Mucosa of rectum (tissue), 2 donors: Measurements from ENCODE around the gene ALDOA.
"Not testable (repeated sequence)": the region's sequence is repeated elsewhere in the genome, so short reads cannot be mapped to it uniquely, and the experiment has no call there.

Experiments
- H3K27ac ChIP-seq, 2 donors: one replicate each; pipeline ENCODE4 v1.7.0; 2013; ENCODE audit warnings: inconsistent platforms in 2 of 2, low read depth in 2 of 2, low read length in 2 of 2
- H3K27me3 ChIP-seq, 2 donors: one replicate each; pipeline ENCODE4 v1.7.0; 2013; ENCODE audit warnings: low read length in 2 of 2; ENCODE audit not compliant: control insufficient read depth in 2 of 2, insufficient read depth in 2 of 2
- H3K36me3 ChIP-seq, 2 donors: one replicate each; pipeline ENCODE4 v1.7.0; 2013; ENCODE audit warnings: low read length in 2 of 2; ENCODE audit not compliant: control insufficient read depth in 2 of 2, insufficient read depth in 2 of 2
- H3K4me1 ChIP-seq, 2 donors: one replicate each; pipeline ENCODE4 v1.7.0; 2013; ENCODE audit warnings: low read length in 2 of 2, mild to moderate bottlenecking in 1 of 2; ENCODE audit not compliant: control insufficient read depth in 2 of 2, insufficient read depth in 2 of 2
- H3K4me3 ChIP-seq, 2 donors: one replicate each; pipeline ENCODE4 v1.7.0; 2013; ENCODE audit warnings: low read length in 2 of 2
- H3K9ac ChIP-seq, 2 donors: one replicate each; pipeline ENCODE4 v1.7.0; 2013; ENCODE audit warnings: low read length in 2 of 2, low read depth in 1 of 2, mild to moderate bottlenecking in 1 of 2
- H3K9me3 ChIP-seq, 2 donors: one replicate each; pipeline ENCODE4 v1.7.0; 2013; ENCODE audit warnings: low read length in 2 of 2; ENCODE audit not compliant: control insufficient read depth in 2 of 2
- donor health status: healthy.
- donor health status: Normal muscosa, but diverticular disease.

Gene ALDOA

DNA sequence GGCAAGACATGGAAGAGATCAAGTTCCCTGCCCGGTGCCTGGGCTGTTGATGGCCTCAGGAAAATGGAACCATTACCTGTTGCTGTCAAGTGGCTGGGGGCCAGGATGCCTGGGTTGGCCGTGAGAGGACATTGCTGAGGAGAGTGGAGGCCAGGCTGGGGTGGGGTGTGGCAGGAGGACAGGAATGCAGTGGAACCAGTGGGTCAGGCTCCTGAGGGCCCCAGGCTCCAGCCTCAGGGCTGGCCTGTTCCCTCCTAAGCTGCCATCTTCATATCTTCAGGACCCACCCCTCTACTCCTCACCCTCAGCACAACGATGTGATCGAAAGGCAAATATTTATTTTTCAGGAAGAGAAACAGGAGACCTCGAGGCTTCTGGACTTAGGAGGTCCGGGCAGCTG, 38.9 kb downstream of the ALDOA start:
- H3K9ac ChIP-seq: no peak overlapping the region
- peaks cover 0 to 2% of the 10 kb centered on the region in 2 donors for H3K4me1 ChIP-seq
- peaks cover 20 to 31% of the 10 kb centered on the region in 2 donors for H3K36me3 ChIP-seq
- H3K27ac ChIP-seq: no peak overlapping the region
- no peak overlapping the region for H3K4me3 ChIP-seq
- no peaks in the 10 kb centered on the region for H3K9me3 ChIP-seq
- H3K27me3 ChIP-seq: no peaks in the 10 kb centered on the region

DNA sequence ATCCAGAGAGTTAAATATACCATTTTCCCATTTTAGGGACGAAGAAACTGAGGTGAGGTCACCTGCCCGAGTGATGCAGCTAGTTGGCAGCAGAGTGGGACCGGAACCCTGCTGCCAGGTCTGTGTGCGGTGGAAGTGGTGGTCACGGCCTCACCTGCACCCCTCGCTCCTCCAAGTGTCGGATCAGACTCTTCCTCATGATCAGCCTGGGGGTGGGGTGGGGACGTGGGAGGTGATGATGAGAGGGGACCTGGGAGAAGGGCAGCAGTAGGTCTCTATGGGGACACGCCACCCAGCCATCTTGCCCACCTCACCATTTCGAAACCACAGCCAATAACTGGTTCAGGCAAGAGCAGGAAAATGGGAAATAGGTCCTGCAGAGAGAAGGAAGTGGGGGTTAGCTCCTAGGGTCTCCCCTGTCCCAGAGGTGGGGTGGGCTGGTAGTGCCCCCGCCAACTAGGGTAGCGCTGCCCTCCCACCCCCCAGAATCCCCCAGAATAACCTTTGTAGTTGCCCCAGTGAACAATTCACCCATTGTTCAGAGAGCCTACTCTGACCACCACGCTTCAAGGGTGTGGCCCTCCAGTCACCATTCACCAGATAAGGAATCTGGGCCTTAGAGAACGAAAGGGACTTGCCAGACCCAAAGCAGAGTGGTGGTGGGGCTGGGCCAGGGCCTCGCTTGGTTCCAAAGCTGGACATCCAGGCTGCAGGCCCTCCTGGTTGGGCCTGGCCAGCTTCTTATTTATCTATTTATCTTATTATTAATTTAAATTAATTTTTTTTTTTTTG, 42.7 kb downstream of the ALDOA start:
- H3K27ac ChIP-seq: no peak overlapping the region
- peaks cover 36 to 45% of the 10 kb centered on the region in 2 donors for H3K36me3 ChIP-seq
- no peaks in the 10 kb centered on the region for H3K27me3 ChIP-seq
- H3K4me1 ChIP-seq: peaks cover 5 to 7% of the 10 kb centered on the region in 2 donors
- no peak overlapping the region for H3K4me3 ChIP-seq
- no peaks in the 10 kb centered on the region for H3K9me3 ChIP-seq
- no peak overlapping the region for H3K9ac ChIP-seq

DNA sequence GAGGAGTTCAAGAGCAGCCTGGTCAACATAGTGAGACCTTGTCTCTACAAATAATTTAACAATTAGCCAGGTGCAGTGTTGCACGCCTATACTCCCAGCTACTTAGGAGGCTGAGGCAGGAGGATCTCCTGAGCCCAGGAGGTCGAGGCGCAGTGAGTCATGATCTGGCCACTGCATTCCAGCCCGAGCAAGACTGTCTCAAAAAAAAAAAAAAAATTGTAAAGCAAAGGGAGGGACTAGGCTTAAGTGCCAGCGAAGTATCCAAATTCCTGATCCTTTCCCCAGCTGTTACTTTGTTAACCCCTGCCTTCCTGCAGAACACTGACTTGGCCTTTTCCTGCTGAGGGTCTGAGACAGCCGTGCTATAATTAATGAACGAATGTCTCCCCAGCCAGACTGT, 45.1 kb downstream of the ALDOA start:
- peaks cover 31 to 33% of the 10 kb centered on the region in 2 donors for H3K36me3 ChIP-seq
- H3K27ac ChIP-seq: no peak overlapping the region
- no peak overlapping the region for H3K9ac ChIP-seq
- no peaks in the 10 kb centered on the region for H3K9me3 ChIP-seq
- no peak overlapping the region for H3K4me3 ChIP-seq
- H3K27me3 ChIP-seq: no peaks in the 10 kb centered on the region
- H3K4me1 ChIP-seq: peaks cover 23 to 28% of the 10 kb centered on the region in 2 donors

DNA sequence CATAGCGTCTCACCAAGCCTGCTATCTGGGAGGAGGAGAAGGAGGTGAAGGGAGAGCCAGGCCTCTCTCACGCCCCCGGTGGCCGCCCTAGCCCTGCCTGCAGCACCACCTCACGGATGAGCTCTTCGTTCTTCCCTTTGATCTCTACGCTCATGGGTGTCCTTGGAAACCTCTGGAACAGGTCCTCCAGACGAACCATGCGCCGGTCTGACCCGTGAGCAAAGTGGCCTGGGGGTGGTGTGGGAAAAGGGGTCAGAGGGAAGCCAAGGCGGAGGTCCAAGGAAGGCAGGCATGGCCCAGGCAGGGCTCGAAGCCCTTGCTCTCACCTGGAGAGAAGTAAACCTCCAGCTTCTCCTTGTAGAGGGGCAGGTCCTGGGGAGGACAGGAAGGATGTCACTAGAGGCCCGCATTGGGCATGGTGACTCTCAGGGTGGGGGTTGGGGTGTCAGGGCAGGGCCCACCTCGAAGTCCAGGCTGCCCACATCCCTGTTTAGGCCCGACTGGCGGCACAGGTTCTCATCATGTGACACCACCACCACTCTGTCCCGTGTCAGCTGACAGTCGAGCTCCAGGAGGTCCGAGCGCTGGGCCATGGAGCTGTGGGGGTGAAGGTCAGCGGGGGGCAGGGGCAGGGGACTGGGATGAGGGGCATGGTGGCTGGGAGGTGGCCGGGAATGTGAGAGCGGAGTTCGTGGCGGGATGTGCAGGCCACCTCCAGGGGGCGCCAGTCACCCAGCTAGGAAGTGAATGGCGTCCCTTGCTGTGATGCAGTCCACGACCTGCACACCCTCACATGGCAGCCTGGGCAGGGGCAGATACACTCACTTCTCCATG, 46.9 kb downstream of the ALDOA start:
- peak overlapping the region in 1 of 2 donors; percentile 77 for H3K9ac ChIP-seq
- H3K4me1 ChIP-seq: peaks cover 38 to 46% of the 10 kb centered on the region in 2 donors
- H3K36me3 ChIP-seq: peaks cover 35 to 42% of the 10 kb centered on the region in 2 donors
- H3K4me3 ChIP-seq: peak overlapping the region in 1 of 2 donors; percentile 49
- H3K9me3 ChIP-seq: no peaks in the 10 kb centered on the region
- no peaks in the 10 kb centered on the region for H3K27me3 ChIP-seq
- H3K27ac ChIP-seq: peak overlapping the region; percentile 86 to 90

DNA sequence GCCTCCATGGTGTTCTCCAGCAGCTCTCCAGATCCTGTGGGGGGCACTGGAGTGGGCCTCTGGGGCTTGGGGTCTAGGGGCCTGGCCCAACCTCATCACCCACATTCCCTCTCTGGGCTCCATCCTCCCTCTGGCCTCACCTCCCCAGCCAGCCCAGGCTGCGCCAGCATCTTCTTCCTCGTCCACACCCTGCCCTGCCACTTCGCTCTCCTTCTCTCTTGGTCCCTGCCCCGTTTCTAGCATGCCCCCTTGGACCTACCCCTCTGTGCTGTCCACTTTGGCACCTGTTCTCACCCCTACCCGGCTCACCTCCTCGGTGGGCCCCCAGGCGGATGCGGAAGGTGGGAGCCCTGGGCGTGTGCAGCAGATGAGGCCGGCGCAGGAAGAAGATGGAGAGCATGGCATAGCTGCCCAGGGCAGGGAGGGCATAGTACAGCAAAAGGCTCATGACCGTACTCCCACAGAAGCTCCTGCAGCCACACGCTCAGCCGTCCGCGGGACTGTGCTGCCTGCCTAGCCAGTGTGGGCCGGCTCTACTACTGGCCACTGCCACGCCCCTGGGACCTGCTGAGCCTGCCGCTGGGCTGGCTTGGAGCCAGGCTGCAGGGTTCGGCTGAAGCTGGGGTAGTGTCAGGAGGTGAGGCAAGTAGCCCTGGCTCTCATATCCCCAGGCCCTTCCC, 47.6 kb downstream of the ALDOA start, which contains the start of gene GDPD3:
Gene GDPD3 (minus strand): TSS at position 507 of the 680 bp plus-strand sequence. CDS start 59 bp downstream, at position 448.
- Histone ChIP-seq H3K9ac (peak within 1 kb of the TSS; percentile 56 to 77), H3K27ac (peak within 1 kb of the TSS; percentile 86 to 90), H3K36me3 (peaks cover 37 to 44% of the 10 kb centered on the region in 2 donors), H3K4me1 (peaks cover 46 to 54% of the 10 kb centered on the region in 2 donors), H3K4me3 (peak within 1 kb of the TSS; percentile 13 to 49), H3K27me3 (no peaks in the 10 kb centered on the region), H3K9me3 (no peaks in the 10 kb centered on the region)

DNA sequence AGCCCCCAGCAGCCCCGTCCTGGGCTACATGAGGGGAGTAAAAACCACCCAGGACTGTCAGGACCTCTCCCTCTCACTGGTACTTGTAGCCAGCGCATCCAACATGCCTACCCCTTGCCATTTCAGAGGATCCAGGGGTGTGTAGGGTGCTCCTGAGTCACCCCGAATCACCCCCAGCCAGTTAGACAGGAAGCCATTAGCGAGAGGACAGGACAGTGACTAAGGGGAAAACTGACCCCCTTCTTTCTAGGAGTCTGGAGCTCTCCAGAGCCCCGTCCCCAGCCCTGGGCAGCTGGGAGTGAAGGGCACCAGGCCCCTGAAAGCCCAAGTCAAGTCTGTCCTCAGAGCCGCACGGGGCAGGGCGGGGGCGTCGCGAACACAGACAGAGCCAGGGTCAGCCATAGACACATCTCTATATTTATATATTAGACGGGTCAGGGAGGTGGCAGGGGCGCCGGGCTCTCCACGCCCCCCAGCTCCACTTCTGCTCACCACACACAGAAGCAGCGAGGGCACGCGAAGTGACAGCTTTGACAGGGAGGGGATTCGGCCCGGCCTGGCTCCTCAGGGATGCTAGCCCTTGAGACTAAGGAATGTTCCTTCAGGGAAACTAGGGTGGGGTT, 48.3 kb downstream of the ALDOA start:
- Histone ChIP-seq H3K27ac (peak overlapping the region; percentile 86 to 90), H3K4me3 (peak overlapping the region in 1 of 2 donors; percentile 49), H3K4me1 (peaks cover 50 to 57% of the 10 kb centered on the region in 2 donors), H3K9ac (peak overlapping the region; percentile 56 to 77), H3K36me3 (peaks cover 41 to 48% of the 10 kb centered on the region in 2 donors), H3K9me3 (no peaks in the 10 kb centered on the region), H3K27me3 (no peaks in the 10 kb centered on the region)

DNA sequence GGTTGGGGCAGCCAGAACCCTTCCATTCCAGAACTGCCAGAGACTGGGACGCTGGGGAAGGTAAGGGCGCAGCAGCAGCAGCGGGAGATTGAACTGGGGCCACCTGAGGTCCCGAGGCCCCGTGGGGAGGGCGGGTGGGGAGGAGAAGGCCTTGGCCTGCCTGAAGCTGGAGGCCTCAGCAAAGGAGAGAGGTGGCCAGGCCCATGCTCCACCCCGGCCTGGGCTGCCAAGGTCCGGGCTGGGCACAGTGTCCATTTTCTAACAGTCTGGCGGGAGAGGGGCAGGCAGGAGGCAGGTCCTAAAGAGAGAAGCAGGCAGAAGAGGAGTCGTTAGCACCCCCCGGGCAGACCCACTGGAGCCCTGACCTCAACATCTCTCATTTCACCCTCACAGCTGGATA, 48.9 kb downstream of the ALDOA start:
- H3K4me3 ChIP-seq: no peak overlapping the region
- H3K9me3 ChIP-seq: no peaks in the 10 kb centered on the region
- peak overlapping the region; percentile 86 to 90 for H3K27ac ChIP-seq
- no peaks in the 10 kb centered on the region for H3K27me3 ChIP-seq
- H3K4me1 ChIP-seq: peaks cover 53 to 60% of the 10 kb centered on the region in 2 donors
- peak overlapping the region in 1 of 2 donors; percentile 77 for H3K9ac ChIP-seq
- peaks cover 45 to 51% of the 10 kb centered on the region in 2 donors for H3K36me3 ChIP-seq

DNA sequence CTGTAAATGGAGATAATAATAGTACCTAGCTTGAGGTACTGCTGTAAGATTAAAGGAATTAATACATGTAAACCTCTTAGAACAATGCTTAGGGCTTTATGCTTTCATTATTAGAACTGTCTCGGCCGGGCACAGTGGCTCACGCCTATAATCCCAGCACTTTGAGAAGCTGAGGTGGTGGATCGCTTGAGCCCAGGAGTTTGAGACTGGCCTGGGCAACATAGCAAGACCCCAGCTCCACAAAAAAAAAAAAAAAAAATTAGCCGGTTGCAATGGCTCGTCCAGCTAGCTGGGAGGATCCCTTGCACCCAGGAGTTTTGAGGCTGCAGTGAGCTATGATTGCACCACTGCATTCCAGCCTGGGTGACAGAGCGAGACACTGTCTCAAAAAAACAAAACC, 49.3 kb downstream of the ALDOA start:
- Histone ChIP-seq H3K36me3 (peaks cover 45 to 50% of the 10 kb centered on the region in 2 donors), H3K4me1 (peaks cover 57 to 64% of the 10 kb centered on the region in 2 donors), H3K9ac (peak overlapping the region; percentile 41 to 42), H3K27ac (peak overlapping the region; percentile 86 to 90)
- H3K4me3 ChIP-seq, H3K27me3 ChIP-seq, H3K9me3 ChIP-seq: not testable (repeated sequence)

DNA sequence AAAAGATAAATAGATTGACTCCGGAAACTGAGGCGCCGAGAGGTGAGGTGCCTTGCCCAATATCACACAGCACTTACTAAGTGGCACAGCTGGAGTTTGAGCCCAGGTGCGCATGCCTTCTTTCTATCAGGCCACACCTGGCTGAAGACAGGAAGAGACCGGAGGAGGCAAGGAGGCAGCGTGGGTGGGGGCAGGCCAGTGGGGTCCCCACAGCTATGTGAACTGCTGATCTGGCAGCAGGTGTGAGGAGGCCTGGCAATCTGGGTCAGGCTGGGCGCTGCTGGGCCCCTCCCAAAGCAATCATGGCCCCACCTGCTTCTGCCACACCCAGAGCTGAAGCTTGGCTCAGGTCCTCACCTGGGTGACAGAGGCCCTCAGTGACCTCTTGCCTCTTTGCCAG, 49.7 kb downstream of the ALDOA start:
- Histone ChIP-seq H3K4me3 (no peak overlapping the region), H3K9me3 (no peaks in the 10 kb centered on the region), H3K4me1 (peaks cover 57 to 68% of the 10 kb centered on the region in 2 donors), H3K27ac (peak overlapping the region; percentile 86 to 90), H3K27me3 (no peaks in the 10 kb centered on the region), H3K36me3 (peaks cover 44 to 50% of the 10 kb centered on the region in 2 donors), H3K9ac (peak overlapping the region; percentile 41 to 42)
